ENCODE results near the gene HSF5. TPM values are rescaled to one million over a fixed set of nuclear protein-coding genes. Genes with fewer than 3 reads are reported as not detected.
A peak's percentile ranks its signal among the peaks of the same experiment; 100 is the strongest.

The HSF5 gene
- total and polyA plus RNA-seq, 2 of the 13 experiments (the other 11 are each of a cell fraction or from before 2014, with no cell fraction given) = not detected

- TF ChIP-seq, protein P1, sequence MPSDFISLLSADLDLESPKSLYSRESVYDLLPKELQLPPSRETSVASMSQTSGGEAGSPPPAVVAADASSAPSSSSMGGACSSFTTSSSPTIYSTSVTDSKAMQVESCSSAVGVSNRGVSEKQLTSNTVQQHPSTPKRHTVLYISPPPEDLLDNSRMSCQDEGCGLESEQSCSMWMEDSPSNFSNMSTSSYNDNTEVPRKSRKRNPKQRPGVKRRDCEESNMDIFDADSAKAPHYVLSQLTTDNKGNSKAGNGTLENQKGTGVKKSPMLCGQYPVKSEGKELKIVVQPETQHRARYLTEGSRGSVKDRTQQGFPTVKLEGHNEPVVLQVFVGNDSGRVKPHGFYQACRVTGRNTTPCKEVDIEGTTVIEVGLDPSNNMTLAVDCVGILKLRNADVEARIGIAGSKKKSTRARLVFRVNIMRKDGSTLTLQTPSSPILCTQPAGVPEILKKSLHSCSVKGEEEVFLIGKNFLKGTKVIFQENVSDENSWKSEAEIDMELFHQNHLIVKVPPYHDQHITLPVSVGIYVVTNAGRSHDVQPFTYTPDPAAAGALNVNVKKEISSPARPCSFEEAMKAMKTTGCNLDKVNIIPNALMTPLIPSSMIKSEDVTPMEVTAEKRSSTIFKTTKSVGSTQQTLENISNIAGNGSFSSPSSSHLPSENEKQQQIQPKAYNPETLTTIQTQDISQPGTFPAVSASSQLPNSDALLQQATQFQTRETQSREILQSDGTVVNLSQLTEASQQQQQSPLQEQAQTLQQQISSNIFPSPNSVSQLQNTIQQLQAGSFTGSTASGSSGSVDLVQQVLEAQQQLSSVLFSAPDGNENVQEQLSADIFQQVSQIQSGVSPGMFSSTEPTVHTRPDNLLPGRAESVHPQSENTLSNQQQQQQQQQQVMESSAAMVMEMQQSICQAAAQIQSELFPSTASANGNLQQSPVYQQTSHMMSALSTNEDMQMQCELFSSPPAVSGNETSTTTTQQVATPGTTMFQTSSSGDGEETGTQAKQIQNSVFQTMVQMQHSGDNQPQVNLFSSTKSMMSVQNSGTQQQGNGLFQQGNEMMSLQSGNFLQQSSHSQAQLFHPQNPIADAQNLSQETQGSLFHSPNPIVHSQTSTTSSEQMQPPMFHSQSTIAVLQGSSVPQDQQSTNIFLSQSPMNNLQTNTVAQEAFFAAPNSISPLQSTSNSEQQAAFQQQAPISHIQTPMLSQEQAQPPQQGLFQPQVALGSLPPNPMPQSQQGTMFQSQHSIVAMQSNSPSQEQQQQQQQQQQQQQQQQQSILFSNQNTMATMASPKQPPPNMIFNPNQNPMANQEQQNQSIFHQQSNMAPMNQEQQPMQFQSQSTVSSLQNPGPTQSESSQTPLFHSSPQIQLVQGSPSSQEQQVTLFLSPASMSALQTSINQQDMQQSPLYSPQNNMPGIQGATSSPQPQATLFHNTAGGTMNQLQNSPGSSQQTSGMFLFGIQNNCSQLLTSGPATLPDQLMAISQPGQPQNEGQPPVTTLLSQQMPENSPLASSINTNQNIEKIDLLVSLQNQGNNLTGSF (CRISPR knock-in tag; IDR thresholded peaks at IDR 0.05) = no peak
- no peak; the same call in 1 of the 2 replicates for TF ChIP-seq KMT2A (CRISPR knock-in tag; IDR thresholded peaks at IDR 0.05)
- TF ChIP-seq BHLHE40 (IDR thresholded peaks at IDR 0.05; ENCODE audit: low read length) = peak; percentile 85
- no peak for TF ChIP-seq ZNF513 (CRISPR knock-in tag; conservative IDR thresholded peaks at IDR 0.05)
- 0 out of 2 replicates have a peak, but pooled peaks have one; percentile 29 for TF ChIP-seq ZNF576 (CRISPR knock-in tag; IDR thresholded peaks at IDR 0.05)
- TF ChIP-seq NR3C1 (CRISPR knock-in tag; IDR thresholded peaks at IDR 0.05) = no peak
- TF ChIP-seq ZBED4 (CRISPR knock-in tag; IDR thresholded peaks at IDR 0.05; ENCODE audit: borderline replicate concordance) = peak; percentile 55; the same call in 1 of the 2 replicates
- no peak for TF ChIP-seq KDM1A (CRISPR knock-in tag; IDR thresholded peaks at IDR 0.05)
- TF ChIP-seq, protein P2, sequence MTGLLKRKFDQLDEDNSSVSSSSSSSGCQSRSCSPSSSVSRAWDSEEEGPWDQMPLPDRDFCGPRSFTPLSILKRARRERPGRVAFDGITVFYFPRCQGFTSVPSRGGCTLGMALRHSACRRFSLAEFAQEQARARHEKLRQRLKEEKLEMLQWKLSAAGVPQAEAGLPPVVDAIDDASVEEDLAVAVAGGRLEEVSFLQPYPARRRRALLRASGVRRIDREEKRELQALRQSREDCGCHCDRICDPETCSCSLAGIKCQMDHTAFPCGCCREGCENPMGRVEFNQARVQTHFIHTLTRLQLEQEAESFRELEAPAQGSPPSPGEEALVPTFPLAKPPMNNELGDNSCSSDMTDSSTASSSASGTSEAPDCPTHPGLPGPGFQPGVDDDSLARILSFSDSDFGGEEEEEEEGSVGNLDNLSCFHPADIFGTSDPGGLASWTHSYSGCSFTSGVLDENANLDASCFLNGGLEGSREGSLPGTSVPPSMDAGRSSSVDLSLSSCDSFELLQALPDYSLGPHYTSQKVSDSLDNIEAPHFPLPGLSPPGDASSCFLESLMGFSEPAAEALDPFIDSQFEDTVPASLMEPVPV (CRISPR knock-in tag; IDR thresholded peaks at IDR 0.05) = no peak; the same call in 1 of the 2 replicates
- no peak for TF ChIP-seq SCMH1 (CRISPR knock-in tag; IDR thresholded peaks at IDR 0.05; ENCODE audit: borderline replicate concordance)
- TF ChIP-seq PCBP2 (optimal IDR thresholded peaks at IDR 0.05; ENCODE audit: low read depth, low read length, poor library complexity, severe bottlenecking) = no peak
- TF ChIP-seq ZNF703 (CRISPR knock-in tag; IDR thresholded peaks at IDR 0.05; ENCODE audit: borderline replicate concordance) = no peak
- no peak for TF ChIP-seq U2AF2 (IDR thresholded peaks at IDR 0.05; ENCODE audit: low read depth, low read length)
- no peak for TF ChIP-seq MATR3 (CRISPR knock-in tag; IDR thresholded peaks at IDR 0.05)
- TF ChIP-seq MIXL1 (CRISPR knock-in tag; IDR thresholded peaks at IDR 0.05) = 0 out of 2 replicates have a peak, but pooled peaks have one; percentile 46
These were observed 26.0 kb upstream of the HSF5 start, which contains the start of gene MTMR4 (continued) for GRCh38 chr17:58513965-58514769.

All from HepG2 (cell line).